Astrocyte (in vitro differentiated cells and primary cell): ENCODE results near the gene ZNF653.

Experiments used
- EZH2 ChIP-seq: IDR thresholded peaks from 2 replicates; pipeline ENCODE4 v1.6.1; 2012; ENCODE audit warnings: mild to moderate bottlenecking, low read length, inconsistent platforms; ENCODE audit not compliant: insufficient read depth
- TF ChIP-seq, protein P1 (sequence below): IDR thresholded peaks from 2 replicates; pipeline ENCODE4 v1.5.1; 2011; ENCODE audit warnings: low read depth, mild to moderate bottlenecking, inconsistent platforms, low read length, moderate library complexity; ENCODE audit not compliant: insufficient read depth

DNA sequence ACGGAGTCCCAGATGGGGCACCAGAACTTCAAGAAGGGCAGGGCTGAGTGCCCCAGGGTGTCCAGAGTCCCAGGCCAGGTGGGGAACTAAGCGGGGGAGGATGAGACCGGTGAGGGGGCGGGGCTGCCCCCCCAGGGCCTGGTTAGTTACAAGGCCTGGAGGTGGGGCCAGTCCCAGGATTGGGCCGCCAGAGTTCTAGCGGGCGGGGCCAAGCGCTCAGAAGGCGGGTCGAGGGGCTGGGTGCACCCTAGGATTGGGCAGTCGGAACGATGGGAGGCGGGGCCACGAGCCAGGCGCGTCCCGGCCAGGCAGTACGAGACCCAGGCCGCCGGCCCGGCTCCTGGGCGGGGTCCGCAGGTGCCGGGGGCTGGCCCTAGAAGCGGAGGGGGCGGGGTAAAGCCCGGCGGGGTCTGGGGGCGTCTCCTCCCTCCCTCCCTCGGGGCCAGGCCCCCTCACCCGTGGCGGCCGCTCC is 571 bp downstream of the ZNF653 start:
- TF ChIP-seq, protein P1, sequence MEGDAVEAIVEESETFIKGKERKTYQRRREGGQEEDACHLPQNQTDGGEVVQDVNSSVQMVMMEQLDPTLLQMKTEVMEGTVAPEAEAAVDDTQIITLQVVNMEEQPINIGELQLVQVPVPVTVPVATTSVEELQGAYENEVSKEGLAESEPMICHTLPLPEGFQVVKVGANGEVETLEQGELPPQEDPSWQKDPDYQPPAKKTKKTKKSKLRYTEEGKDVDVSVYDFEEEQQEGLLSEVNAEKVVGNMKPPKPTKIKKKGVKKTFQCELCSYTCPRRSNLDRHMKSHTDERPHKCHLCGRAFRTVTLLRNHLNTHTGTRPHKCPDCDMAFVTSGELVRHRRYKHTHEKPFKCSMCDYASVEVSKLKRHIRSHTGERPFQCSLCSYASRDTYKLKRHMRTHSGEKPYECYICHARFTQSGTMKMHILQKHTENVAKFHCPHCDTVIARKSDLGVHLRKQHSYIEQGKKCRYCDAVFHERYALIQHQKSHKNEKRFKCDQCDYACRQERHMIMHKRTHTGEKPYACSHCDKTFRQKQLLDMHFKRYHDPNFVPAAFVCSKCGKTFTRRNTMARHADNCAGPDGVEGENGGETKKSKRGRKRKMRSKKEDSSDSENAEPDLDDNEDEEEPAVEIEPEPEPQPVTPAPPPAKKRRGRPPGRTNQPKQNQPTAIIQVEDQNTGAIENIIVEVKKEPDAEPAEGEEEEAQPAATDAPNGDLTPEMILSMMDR: no peak
- no peak for TF ChIP-seq EZH2
